ENCODE measurements around the gene MRC1.

Gene MRC1

DNA sequence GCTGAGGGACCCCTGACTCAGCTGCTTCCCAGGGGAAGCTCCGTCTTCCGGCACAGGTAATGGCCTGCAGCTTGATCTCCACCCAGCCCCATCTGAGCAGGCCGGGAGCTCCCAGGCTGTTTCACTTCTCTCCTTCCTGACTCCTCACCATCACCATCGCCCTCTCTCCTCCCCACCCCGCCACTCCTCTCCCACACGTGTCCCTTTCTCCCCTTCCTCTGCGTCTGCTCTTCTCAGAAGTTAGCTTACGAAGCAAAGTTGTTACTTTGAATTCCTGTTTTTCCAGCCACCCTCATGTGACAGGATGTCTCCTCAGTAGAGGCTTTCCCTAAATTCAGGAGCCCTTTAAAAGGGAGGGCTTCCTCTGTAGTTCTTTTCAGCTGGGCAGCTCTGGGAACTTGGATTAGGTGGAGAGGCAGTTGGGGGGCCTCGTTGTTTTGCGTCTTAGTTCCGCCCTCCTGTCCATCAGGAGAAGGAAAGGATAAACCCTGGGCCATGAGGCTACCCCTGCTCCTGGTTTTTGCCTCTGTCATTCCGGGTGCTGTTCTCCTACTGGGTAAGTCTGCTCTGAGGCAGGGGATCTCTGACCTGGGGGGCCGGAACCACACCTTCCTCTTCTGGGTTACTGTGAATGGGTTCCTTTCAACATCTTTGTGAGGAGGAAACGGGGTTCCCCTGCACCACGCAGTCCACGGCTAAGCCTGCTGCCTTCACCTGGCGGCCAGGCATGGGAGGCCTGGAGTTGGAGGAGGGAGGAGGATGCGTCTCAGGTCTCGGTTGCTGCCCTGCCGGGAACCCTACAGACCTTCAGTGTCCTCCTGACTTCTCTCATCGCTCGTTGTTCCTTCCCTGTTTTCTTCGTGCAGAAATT lies at the start of gene MRC1:
Gene MRC1 (plus strand): TSS at position 378 of the 871 bp plus-strand sequence. CDS start 118 bp downstream, at position 496.
- DNase-seq (ENCODE audit: low read depth) = no peak

DNA sequence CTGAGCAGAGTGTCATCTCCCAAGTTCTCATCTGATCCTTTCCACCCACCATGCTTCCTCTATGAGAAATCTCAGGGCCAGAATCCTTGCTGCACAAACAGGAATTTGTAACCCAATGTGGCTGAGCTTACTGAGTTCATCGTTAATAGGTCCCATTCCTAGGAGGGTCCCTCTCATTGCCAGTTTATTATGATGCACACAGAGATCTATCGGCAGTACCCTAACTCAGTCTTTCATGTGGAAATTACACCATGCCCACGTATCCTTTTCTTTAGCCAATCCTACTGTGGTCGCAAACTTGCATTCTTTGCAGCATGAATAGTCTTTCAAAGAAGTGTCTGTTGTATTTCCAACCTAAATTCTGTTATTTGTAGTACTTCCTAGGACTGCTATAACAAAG lies 45.0 kb upstream of the MRC1 start:
- DNase-seq (ENCODE audit: low read depth) = no peak

DNA sequence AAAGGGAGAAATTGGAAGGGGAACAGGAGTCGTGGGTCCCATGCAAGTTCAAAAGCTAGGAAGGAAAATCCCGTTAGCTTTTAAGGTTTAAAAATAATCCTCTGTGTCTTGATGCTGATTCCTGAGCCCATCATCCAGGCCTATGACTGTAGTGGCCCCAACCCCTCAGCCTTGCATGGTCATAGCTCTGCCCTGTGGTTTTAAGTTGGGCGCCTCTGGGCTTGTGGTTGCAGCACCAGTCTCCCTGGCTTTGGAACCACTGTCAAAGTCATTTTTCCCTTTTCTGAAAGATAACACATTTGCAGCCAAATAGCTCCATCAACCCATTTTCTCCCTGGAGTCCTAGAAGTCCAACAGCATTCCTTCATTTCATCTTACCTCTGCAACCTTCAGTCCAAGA lies 43.5 kb upstream of the MRC1 start:
- no peak for DNase-seq (ENCODE audit: low read depth)

DNA sequence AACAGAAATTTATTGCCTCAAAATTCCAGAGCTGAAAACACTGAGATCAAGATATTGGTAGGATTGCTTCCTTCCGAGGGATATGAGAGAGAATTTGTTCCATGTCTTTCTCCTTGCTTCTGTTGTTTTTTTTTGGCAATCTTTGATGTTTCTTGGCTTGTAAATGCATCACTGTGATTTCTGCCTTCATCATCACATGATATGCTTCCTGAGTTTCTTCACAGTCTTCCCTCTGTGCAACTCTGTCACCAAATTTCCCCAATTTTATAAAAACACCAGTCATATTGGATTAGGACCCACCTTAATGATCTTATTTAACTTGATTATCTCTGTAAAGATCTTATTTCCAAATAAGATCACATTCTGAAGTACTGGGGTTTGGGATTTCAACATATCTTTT lies 42.4 kb upstream of the MRC1 start:
- DNase-seq (ENCODE audit: low read depth) = no peak

DNA sequence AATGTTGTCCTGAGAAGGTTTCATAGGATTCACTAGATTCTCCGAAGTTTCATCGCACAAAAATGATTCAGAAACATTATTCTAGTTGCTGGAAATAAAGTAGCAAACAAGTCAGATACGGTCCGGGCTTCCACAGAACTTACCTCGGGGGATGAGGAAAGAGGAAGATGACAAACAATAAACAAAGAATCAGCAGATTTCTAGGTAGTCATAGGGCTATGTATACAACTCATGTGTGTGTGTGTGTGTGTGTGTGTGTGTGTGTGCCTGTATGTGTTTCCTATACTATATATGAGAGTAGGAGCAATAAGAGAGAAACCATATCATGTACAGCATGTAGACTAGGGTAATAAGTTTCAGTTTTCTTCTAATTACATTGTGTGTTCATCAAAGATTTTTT lies 40.7 kb upstream of the MRC1 start:
- no peak for DNase-seq (ENCODE audit: low read depth)

DNA sequence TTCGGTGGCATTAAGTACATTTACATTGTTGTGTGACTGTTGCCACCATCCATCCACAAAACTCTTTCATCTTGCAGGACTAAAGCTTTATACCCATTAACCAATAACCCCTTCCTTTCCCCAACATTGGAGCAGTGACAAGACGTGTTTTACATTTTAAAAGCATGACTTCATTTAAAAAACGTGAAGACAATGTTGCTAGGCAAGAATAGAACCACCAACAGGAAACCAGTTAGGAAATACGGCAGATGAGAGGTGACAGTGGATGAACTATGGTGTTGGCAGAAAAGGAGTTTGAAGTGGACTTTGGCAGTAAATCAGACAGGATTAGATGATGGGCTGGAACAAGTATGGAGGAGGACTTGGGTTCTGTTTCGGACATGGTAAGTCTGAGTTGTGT lies 40.2 kb upstream of the MRC1 start:
- DNase-seq (ENCODE audit: low read depth) = no peak

DNA sequence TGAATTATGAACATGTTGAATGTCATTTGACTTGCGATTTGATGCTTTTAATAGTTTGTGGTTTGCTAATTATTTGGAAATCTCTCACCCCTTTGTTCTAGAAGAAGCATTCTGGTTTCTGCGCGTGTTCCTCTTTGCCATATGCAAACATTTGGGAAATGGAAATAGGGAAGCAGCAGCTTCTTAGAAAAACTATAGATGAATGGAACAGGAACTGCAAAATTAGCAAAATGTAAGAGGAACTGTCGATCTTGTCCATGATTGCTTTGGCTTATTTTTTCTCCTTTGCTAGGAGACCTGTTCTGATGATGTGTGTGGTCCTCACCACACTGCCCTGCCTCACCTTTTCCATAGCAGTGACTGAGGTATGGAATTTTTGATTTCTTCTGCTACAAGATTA lies 38.1 kb upstream of the MRC1 start:
- DNase-seq (ENCODE audit: low read depth) = no peak

DNA sequence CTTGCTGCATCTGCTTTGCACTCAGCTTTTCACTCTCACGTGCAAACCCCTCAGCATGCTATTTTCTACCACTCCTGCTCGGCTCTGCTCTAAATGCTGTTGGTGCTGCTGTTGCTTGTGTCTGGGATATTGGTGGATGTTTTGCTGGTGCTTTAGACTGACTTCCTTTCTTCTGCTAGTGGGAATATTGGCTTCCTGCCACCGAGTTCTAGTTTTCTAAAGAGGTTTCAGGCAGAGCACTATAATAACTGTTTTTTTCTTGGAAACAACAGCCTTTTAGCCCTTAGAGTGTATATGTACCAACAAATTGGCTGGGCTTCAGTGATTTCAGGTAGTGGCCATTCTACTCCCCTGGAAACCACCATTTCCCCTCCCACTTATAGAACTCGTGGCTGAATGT lies 29.4 kb upstream of the MRC1 start:
- DNase-seq (ENCODE audit: low read depth) = no peak

DNA sequence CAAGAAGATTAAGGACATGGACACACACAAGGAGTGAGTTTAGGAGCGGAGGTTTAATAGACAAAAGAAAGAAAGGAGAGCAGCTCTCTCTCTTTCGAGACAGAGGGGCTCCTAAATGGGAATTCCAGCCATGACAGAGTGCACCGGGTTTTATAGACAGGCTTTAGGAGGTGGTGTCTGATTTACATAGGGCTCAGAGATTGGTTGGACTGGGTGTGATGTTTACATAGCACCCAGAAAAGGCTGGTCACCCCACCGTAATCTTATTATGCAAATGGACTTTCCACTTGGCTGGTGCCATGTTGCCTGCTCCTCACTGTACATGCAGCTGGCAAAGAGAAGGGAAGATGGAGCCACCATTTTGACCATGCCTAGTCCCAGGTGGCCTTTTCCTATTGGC lies 28.4 kb upstream of the MRC1 start:
- no peak for DNase-seq (ENCODE audit: low read depth)

DNA sequence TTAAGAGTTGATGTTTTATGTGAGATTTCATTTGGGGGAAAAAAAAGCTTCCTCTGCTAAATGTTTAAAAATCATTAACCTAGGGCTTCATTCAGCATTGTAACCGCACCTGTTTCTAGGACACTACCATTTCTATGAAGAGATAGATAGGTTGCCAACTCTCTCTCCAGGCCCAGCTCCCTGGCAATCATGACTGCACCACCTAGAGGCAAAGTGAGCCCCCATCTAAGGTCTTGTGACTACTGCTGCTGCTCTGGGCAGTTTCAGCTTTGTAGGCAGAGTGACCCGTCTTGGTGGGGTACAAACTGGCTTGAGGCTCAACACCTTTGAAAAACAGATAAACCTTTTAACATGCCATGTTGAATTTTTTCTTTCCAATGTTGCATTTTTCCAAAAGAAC lies 27.3 kb upstream of the MRC1 start:
- no peak for DNase-seq (ENCODE audit: low read depth)

DNA sequence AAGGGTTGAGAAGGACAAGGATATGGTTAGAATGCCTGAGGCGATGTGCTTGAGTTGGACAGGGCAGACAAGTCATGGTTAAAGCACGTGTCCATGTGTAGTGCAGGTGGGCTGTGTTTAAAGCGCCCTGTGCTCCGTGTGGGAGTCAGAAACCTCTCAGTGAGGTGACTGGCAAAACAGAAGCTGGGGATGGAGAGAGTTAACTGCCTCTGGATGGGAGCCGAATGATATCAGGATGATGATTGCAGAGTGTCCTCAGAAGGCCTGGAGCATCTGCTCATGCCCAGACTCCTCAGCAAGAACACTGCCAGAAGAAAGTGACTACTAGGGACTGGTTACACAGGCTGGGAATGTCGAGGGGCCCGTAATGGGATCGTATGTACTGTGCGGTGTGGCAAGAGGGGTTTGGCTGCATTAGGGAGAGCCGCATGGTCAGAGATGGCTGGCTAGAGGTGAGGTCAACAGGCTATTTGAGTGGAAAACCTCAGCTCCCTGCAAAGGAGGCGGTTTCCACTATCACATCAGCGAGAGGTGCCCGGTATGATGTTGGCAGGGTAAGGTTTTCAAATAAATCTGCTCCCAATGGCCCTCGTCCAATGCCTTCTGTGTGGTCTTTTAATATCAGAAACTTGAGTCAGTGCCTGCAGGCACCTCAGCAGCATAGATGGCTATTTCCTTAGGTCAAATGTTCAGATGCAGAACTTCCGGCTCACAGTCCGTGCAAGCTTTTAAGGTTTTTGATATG lies 26.1 kb upstream of the MRC1 start:
- DNase-seq (ENCODE audit: low read depth) = no peak

DNA sequence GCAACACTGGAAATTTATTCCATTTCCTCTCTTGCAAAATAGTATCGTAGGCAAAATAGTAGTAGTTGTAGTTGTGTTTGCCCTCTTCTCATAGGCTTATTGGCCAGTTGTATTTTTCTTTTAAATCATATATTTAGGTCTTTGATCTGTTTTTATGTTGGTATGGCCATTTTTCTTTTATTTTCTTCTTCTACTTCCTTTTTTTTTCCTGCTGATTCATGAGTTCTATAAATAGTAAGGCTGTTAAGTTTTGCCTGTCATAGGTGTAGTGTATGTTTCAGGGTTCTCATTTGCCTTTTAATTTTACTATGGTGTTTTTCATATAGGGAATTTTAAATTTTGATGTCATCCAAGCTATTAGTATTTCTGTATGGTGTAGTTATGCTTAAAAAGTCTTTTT lies 25.4 kb upstream of the MRC1 start:
- DNase-seq (ENCODE audit: low read depth) = no peak

DNA sequence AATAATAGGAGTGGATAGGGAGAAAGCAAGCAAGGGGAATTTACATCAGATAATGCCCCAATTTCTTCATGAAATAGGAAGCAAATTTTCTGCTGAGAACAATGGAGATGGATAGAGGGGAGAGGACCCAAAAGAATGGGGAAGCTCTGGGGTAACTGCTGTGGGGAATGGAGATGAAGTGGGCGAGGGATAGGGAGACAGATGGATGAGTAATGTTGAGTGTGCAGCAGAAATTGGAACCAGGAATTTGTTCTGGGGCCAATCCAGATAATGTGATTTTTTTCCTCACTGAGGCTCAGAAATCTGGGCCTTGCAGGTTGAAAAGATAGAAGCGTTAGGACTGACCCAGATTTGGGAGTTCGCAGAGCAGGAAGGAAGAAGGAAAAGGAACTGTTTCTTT lies 24.5 kb upstream of the MRC1 start:
- no peak for DNase-seq (ENCODE audit: low read depth)

DNA sequence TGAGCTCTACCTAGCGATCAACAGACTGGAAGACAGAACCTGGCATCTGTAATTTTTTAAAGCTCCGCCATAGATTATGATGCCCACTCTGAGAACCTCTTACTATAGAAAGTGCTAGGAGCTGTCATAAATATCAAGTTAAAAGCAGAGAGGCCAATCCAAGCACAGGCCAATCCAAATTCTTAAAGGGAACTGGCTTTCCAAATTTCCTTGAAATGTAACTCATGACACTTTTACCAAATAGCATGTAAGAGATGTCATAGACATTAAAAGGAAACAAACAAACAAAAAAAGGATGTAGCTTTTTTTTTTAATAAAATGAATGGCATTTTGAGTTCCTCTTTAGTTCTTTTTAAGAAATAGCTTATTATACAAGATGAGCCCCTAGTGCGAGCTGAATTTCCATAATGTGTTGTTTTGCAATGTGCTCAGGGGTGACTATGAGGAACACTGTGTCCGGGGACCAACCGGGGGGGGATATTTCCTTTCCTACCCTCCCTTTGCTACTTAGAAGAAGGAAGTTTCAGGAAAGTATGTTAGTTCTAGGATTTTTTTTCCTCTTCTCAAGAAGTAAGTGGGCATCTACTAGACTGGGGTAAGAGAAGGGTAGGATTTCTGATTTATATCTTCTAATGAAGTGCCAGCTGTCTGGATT lies 23.7 kb upstream of the MRC1 start:
- no peak for DNase-seq (ENCODE audit: low read depth)

DNA sequence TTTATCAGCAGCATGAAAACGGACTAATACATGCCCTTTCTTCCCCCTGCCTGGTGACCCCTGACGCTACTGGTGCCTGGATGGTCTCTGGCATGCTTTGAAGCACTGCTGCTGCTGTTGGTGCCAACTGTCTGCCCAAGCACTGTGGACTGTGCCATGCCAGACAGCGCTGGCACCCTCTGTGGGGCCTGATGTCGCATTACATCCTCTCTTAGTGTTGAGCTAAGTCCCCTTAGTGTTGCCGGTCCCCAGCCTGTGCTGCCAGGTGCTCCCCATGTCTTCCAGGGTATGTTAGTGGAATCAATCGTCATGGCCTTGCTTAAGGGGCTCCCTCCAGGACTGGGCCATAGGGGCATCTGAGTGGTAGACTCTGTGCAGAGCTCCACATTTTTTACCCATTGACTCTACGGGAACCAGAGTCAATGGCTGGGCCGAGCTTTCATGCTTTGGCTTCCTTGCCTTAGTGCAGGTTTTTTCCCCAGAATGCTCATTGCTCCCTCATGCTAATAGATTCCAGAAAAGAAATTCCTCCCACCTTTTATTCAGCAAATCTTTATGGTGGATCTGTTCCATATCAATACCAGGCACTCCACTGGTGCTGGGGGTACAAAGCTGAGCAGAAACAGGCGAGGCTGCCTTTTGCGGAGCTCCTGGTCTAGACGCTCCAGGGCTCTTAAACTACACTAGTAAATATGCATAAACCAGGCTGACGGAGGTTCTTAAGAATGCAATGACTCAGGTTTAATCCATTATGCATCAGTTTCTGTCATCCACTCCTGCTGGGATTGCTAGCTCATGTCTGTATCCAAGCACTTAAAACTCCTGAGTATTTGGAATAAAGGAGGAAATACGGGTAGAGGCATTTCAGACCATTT lies 21.8 kb upstream of the MRC1 start:
- DNase-seq (ENCODE audit: low read depth) = no peak

DNA sequence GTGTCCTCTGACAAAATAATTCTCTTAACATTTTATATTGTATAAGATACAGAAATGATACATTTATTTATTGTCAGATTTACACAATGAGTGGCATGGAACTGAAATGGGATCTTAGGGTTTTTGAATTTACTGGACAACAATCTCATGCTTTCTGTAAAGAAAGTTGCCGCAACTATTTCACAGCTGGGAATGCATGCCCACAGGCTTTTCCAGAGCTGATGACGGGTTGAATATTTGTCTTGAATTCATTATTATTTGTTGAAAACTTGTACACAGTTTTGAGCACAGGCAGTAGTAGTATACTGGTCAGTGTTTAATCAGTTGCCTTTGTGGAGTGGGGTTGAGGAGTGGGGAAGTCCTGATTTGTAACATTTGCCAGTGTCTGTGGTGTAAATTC lies 20.5 kb upstream of the MRC1 start:
- DNase-seq (ENCODE audit: low read depth) = no peak

DNA sequence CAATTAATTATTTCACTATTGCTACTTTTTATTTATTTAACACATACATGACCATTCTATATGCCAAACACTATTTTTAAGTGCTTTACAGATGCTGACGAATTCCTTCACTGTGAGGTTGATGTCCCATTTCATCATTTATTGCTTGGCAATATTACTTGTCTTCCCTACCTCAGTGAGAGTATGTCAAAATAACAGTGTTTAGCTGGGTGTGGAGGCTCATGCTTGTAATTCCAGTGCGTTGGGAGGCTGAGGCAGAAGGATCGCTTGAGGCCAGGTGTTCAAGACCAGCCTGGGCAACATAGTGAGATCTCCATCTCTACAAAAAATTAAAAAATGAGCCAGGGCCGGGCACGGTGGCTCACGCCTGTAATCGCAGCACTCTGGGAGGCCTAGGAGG lies 19.8 kb upstream of the MRC1 start:
- no peak for DNase-seq (ENCODE audit: low read depth)

DNA sequence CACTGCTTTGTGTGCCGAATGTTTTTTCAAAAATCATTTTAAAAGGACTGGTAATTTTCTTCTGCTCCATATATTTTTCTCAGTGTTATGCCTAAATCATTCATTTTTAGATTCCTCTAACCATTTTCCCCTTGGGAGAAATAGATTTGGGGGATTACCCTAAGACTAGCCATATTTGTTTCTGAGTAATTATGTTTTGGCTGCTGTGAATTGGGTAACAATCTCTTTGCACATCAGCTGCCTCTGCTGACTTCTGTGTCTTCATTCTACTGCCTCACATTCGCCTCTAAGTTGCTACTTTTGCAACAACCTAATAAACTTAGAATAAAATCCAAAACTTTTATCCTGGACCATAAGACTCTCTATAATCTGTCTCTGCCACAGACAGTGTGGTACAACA lies 18.5 kb upstream of the MRC1 start:
- no peak for DNase-seq (ENCODE audit: low read depth)

DNA sequence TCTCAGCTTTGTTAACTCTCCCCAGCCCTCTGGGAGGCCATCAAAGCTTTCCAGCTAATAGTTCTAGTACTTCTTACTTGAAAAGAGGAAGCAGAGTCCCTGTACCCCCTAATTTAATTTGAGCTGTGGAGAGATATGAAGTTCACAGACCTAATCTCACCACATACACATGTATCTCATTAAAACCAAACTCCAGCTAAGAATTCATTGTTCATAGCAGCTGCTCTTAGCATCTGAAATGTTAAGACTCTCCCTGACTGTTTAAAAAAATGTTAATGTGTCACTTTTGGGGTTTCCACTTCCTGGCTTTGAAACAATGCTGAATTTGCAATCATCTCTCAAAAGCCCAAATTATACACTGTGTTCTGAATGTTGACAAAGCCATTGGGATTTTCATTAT lies 16.2 kb upstream of the MRC1 start:
- no peak for DNase-seq (ENCODE audit: low read depth)

DNA sequence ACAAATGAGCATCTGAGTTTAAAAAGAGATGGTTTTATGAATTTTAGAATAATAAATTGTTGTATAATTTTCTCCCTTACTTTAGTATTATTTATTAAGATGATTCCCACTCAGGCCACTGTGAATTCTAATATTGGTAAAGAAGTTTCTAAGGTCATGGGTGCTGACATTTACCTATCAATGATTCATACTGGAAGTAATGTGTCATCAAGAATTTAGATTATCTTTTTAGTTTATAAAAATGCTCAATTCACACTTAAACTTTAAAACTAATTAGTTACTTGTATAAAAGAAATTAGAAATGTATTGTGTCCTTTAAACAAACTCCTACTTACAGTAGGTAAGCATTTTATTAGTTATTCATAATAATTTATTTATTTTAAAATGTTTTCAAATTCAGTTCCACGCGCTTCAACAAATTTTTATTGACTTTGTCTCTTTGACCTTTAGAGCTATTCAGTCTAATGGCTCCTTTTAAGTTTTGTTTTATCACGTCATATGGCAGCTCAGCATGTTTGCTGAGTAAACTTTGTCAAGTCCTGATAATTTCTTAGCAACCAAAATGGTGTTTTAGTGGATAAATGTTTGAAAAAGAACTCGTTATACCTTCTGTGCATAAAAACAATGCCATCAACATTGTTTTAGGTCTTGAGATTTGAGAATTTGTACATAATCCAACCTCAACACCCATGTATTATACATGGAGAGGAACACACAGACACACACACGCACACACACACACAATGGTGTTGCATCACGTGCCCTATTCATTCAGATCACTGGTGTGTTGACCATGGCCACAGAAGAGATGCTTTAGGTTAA lies 15.1 kb upstream of the MRC1 start:
- DNase-seq (ENCODE audit: low read depth) = no peak

DNA sequence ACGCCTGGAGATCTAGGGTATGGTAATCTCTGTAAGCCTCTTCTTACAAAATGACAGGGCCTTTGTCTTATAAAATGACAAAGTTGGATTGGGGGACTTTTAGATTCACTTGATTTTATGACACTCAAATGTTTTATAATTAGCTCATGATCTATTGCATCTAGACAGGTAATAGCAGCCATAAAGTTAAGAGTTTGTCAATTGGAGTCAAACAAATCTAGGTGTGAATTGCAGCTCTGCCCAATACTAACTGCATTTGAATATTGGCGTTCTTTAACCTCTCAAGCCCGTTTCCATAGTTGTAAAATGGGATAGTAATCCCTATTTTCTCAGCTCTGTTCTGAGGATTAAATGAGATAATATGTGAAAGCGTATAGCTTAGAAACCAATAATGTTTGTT lies 14.1 kb upstream of the MRC1 start:
- DNase-seq (ENCODE audit: low read depth) = no peak

All from activated T-cell treated with anti-CD3 and anti-CD28 coated beads for 48 hours (primary cell).